ENCODE results near the gene ANKRD34C. TPM values are rescaled to one million over a fixed set of nuclear protein-coding genes. Genes with fewer than 3 reads are reported as not detected.

The ANKRD34C gene
- total and polyA plus RNA-seq, 9 of the 15 experiments (the other 6 are each of a cell fraction or from before 2014, with no cell fraction given): 0.01 TPM; not detected in 8

DNA sequence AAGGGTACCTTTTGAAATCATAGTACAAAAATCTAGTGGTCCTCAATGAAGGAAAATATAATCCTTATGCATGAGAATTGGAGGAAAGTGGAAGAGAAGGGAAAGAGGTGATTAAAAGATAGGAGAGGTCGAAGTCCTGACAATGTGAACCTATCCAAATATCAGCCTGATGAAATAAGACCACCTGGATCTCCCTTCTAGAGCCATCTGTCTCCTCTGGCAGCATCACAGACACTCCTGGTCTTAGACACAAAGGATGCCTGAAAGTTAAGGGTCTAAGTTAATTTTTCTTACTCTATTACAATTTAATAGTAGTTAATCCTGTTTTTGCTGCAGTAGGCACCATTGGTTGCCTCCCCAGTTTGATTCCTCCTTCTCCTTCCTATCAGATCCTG is 17.3 kb downstream of the ANKRD34C start:
- TF ChIP-seq NFYB (IDR thresholded peaks at IDR 0.05; ENCODE audit: extremely low read depth, insufficient read length) (no peak), MXD1 (CRISPR knock-in tag; IDR thresholded peaks at IDR 0.05; ENCODE audit: borderline replicate concordance, poor library complexity, severe bottlenecking) (no peak), NFATC3 (IDR thresholded peaks at IDR 0.05) (no peak), CHD2 (IDR thresholded peaks at IDR 0.05; ENCODE audit: low read depth, low read length) (no peak), SP2 (IDR thresholded peaks at IDR 0.05; ENCODE audit: extremely low read depth, low read depth, low read length, poor library complexity, severe bottlenecking) (no peak)
- TF ChIP-seq, protein P1, sequence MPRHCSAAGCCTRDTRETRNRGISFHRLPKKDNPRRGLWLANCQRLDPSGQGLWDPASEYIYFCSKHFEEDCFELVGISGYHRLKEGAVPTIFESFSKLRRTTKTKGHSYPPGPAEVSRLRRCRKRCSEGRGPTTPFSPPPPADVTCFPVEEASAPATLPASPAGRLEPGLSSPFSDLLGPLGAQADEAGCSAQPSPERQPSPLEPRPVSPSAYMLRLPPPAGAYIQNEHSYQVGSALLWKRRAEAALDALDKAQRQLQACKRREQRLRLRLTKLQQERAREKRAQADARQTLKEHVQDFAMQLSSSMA (CRISPR knock-in tag; IDR thresholded peaks at IDR 0.05): no peak
- TF ChIP-seq, protein P2, sequence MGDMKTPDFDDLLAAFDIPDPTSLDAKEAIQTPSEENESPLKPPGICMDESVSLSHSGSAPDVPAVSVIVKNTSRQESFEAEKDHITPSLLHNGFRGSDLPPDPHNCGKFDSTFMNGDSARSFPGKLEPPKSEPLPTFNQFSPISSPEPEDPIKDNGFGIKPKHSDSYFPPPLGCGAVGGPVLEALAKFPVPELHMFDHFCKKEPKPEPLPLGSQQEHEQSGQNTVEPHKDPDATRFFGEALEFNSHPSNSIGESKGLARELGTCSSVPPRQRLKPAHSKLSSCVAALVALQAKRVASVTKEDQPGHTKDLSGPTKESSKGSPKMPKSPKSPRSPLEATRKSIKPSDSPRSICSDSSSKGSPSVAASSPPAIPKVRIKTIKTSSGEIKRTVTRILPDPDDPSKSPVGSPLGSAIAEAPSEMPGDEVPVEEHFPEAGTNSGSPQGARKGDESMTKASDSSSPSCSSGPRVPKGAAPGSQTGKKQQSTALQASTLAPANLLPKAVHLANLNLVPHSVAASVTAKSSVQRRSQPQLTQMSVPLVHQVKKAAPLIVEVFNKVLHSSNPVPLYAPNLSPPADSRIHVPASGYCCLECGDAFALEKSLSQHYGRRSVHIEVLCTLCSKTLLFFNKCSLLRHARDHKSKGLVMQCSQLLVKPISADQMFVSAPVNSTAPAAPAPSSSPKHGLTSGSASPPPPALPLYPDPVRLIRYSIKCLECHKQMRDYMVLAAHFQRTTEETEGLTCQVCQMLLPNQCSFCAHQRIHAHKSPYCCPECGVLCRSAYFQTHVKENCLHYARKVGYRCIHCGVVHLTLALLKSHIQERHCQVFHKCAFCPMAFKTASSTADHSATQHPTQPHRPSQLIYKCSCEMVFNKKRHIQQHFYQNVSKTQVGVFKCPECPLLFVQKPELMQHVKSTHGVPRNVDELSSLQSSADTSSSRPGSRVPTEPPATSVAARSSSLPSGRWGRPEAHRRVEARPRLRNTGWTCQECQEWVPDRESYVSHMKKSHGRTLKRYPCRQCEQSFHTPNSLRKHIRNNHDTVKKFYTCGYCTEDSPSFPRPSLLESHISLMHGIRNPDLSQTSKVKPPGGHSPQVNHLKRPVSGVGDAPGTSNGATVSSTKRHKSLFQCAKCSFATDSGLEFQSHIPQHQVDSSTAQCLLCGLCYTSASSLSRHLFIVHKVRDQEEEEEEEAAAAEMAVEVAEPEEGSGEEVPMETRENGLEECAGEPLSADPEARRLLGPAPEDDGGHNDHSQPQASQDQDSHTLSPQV (IDR thresholded peaks at IDR 0.05): no peak
- TF ChIP-seq, protein P3, sequence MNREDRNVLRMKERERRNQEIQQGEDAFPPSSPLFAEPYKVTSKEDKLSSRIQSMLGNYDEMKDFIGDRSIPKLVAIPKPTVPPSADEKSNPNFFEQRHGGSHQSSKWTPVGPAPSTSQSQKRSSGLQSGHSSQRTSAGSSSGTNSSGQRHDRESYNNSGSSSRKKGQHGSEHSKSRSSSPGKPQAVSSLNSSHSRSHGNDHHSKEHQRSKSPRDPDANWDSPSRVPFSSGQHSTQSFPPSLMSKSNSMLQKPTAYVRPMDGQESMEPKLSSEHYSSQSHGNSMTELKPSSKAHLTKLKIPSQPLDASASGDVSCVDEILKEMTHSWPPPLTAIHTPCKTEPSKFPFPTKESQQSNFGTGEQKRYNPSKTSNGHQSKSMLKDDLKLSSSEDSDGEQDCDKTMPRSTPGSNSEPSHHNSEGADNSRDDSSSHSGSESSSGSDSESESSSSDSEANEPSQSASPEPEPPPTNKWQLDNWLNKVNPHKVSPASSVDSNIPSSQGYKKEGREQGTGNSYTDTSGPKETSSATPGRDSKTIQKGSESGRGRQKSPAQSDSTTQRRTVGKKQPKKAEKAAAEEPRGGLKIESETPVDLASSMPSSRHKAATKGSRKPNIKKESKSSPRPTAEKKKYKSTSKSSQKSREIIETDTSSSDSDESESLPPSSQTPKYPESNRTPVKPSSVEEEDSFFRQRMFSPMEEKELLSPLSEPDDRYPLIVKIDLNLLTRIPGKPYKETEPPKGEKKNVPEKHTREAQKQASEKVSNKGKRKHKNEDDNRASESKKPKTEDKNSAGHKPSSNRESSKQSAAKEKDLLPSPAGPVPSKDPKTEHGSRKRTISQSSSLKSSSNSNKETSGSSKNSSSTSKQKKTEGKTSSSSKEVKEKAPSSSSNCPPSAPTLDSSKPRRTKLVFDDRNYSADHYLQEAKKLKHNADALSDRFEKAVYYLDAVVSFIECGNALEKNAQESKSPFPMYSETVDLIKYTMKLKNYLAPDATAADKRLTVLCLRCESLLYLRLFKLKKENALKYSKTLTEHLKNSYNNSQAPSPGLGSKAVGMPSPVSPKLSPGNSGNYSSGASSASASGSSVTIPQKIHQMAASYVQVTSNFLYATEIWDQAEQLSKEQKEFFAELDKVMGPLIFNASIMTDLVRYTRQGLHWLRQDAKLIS (CRISPR knock-in tag; IDR thresholded peaks at IDR 0.05): no peak
- in situ Hi-C loops (cut with MboI): no loop called here

More for the DNA sequence above, 17.3 kb downstream of the ANKRD34C start:
- BruUV-seq (replicated peaks): no TSS peak
- Histone ChIP-seq H2AFZ (ENCODE audit: low read depth, low read length) (no peak overlapping the region), H3K9me1 (ENCODE audit: control insufficient read depth, insufficient read depth, low read length) (no peaks in the 10 kb centered on the region), H3K4me3 (no peak overlapping the region), H3K36me3 (ENCODE audit: control insufficient read depth, insufficient read depth, low read length) (no peaks in the 10 kb centered on the region), H3K4me2 (ENCODE audit: insufficient read depth, low read length) (no peak overlapping the region), H3K79me2 (ENCODE audit: control insufficient read depth, insufficient read depth, low read length) (no peaks in the 10 kb centered on the region), H3K27ac (ENCODE audit: extremely low read depth, low read depth, low read length) (no peak overlapping the region), H4K20me1 (replicated peaks; ENCODE audit: control insufficient read depth, insufficient read depth, low read length) (no peaks in the 10 kb centered on the region), H3K27me3 (ENCODE audit: control insufficient read depth in 2 of 2, insufficient read depth in 2 of 2, low read length in 2 of 2) (peaks cover 0 to 12% of the 10 kb centered on the region in 2 experiments; a peak in 4 of 5 replicates), H3K9ac (ENCODE audit: insufficient read depth in 1 of 2, low read depth in 2 of 2, low read length in 2 of 2) (no peak overlapping the region), H3K4me1 (replicated peaks in 1 of 2; ENCODE audit: control insufficient read depth in 2 of 2, insufficient read depth in 2 of 2, low read length in 2 of 2) (no peaks in the 10 kb centered on the region), H3K9me3 (replicated peaks; ENCODE audit: control insufficient read depth, insufficient read depth, low read depth, low read length) (no peaks in the 10 kb centered on the region)
- ChIA-PET POLR2A (no interaction called here), CTCF (ENCODE audit: low intra/inter-chr PET ratio) (no interaction called here)
- intact Hi-C loops (cut with micrococcal nuclease): no loop called here
- WGBS (ENCODE audit: insufficient coverage, low coverage, missing lambda C conversion rate): 0% methylated on average over 1 of the region's 1 CpG
- ATAC-seq (no peak), FAIRE-seq (no peak), DNase-seq (ENCODE audit: extremely low read depth in 1 of 4, low spot score in 3 of 4) (no peak)

All from K562 (cell line).